Right lobe of liver (tissue), 6 donors: Measurements from ENCODE around the gene FAT3. TPM values are rescaled to one million over a fixed set of nuclear protein-coding genes. Genes with fewer than 3 reads are reported as not detected.

Experiments used
- ATAC-seq, 4 donors: fragments of 200-7000 bp; cut with Tn5 transposase; one replicate each; pipeline ENCODE4 v1.9.1; 2020; ENCODE audit warnings: mild to moderate bottlenecking in 4 of 4, moderate library complexity in 4 of 4
- DNase-seq, 3 donors: peaks; one replicate each; pipeline ENCODE4 v3.0.0-alpha.2; 2020
- H3K27ac ChIP-seq, 3 donors: fragments of 200-600 bp; one replicate each; pipeline ENCODE4 v1.8.0; 2022
- H3K27me3 ChIP-seq, 2 donors: fragments of 200-600 bp; one replicate each; pipeline ENCODE4 v1.8.0; 2022
- H3K36me3 ChIP-seq, 4 donors: fragments of 200-600 bp; sonication (generic) in 1 of 4; one replicate each; pipeline versions ENCODE4 v1.5.1 to v1.8.0; 2017 to 2022; ENCODE audit warnings: control low read depth in 1 of 4
- H3K4me1 ChIP-seq, 4 donors: fragments of 200-600 bp; sonication (generic) in 1 of 4; one replicate each; pipeline versions ENCODE4 v1.5.1 to v1.8.0; 2017 to 2022; ENCODE audit warnings: control low read depth in 1 of 4
- H3K4me3 ChIP-seq, 3 donors: fragments of 200-600 bp; one replicate each; pipeline ENCODE4 v1.8.0; 2022
- H3K9me3 ChIP-seq, 4 donors: fragments of 200-600 bp; sonication (generic) in 1 of 4; one replicate each; pipeline versions ENCODE4 v1.5.1 to v1.8.0; 2017 to 2022; ENCODE audit warnings: control low read depth in 1 of 4
- POLR2A ChIP-seq: fragments of 450-650 bp; IDR thresholded peaks from one replicate; pipeline ENCODE4 v1.6.1; 2017; ENCODE audit warnings: antibody characterized with exemption, mild to moderate bottlenecking
- WGBS: methylation state at CpG from one replicate; pipeline ENCODE4 v1.1.6; 2018; ENCODE audit warnings: low coverage, low lambda C conversion rate; ENCODE audit not compliant: insufficient coverage; ENCODE audit errors: missing lambda C conversion rate; 5-methylcytosine and 5-hydroxymethylcytosine counted together
- intact Hi-C, 2 donors: fragments of 100-400 bp; cut with DNase I; formaldehyde crosslinking; loops; one replicate each; pipeline versions ENCODE4 v1.11.2 to v1.14.1; 2022
- total RNA-seq, 6 experiments: library from RNA; depleted of rRNA in 2 of 6; stranded (reverse); fragments of >200 nt in 2 of 6; fragmentation: NEBNext Ultra II Directional in 3 of 6; extraction: Animal tissue kit (Norgen Biotek cat#: 25700) in 3 of 6; gene quantifications; one replicate each; pipeline versions ENCODE4 v1.1.0 to v1.2.4, GENCODE V29; 2016 to 2023
- TF ChIP-seq, protein P1 (sequence below), 4 donors: fragments of 200-600 bp in 3 of 4; fragments of 450-650 bp in 1 of 4; IDR thresholded peaks; one replicate each; pipeline versions ENCODE4 v1.5.1 to v1.8.0; 2016 to 2022; ENCODE audit warnings: antibody characterized with exemption in 4 of 4, mild to moderate bottlenecking in 2 of 4
- donor health status: DM: no; HTN: yes; CAD: no.
- donor health status: DM: no; HTN: no; CAD: no.
- donor health status: DM: no; HTN: no; CAD: no.
- donor health status: DM: no; HTN: yes; CAD: no.
- donor health status: DM: no; HTN: yes; CAD: no.

The FAT3 gene
- total RNA-seq, 6 experiments from 2014 or later = 0.04 to 0.42 (median 0.12) TPM

- H3K27ac ChIP-seq = no peak overlapping the region
- H3K36me3 ChIP-seq = no peaks in the 10 kb centered on the region
- TF ChIP-seq POLR2A = no peak
- TF ChIP-seq, protein P1, sequence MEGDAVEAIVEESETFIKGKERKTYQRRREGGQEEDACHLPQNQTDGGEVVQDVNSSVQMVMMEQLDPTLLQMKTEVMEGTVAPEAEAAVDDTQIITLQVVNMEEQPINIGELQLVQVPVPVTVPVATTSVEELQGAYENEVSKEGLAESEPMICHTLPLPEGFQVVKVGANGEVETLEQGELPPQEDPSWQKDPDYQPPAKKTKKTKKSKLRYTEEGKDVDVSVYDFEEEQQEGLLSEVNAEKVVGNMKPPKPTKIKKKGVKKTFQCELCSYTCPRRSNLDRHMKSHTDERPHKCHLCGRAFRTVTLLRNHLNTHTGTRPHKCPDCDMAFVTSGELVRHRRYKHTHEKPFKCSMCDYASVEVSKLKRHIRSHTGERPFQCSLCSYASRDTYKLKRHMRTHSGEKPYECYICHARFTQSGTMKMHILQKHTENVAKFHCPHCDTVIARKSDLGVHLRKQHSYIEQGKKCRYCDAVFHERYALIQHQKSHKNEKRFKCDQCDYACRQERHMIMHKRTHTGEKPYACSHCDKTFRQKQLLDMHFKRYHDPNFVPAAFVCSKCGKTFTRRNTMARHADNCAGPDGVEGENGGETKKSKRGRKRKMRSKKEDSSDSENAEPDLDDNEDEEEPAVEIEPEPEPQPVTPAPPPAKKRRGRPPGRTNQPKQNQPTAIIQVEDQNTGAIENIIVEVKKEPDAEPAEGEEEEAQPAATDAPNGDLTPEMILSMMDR (IDR thresholded peaks at IDR 0.05) = no peak
- no peak overlapping the region for H3K4me3 ChIP-seq
- no peaks in the 10 kb centered on the region for H3K4me1 ChIP-seq
- WGBS = 73% methylated on average over 4 of the region's 4 CpGs
- no peak for DNase-seq
- H3K9me3 ChIP-seq = no peaks in the 10 kb centered on the region
- no peaks in the 10 kb centered on the region for H3K27me3 ChIP-seq
- ATAC-seq = no peak
- intact Hi-C loops = no loop called here
Observed at GRCh38 chr11:92257536-92257935, 32.9 kb downstream of the FAT3 start.

DNA sequence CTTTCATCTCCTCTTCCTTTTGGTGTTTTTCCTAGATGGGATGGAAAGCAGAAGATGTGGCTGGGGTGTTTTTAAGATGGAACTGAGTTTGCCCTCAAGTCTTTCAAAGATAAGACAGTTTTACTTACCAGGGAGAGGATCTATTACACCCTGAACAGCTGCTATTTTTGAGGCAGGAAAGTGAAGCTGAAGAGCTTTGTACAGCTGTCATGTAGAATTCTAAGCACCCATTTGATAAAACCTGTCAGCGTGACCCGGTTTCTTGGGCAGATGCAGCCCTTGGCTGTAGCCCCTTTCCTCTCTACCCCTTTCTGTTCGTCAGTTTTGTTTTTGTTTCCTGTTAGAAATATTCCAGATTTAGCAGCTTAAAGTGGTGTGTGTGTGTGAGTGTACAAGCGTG, 35.2 kb downstream of the FAT3 start:
- Histone ChIP-seq H3K27ac (no peak overlapping the region), H3K9me3 (no peaks in the 10 kb centered on the region), H3K4me3 (no peak overlapping the region), H3K36me3 (no peaks in the 10 kb centered on the region), H3K4me1 (no peaks in the 10 kb centered on the region), H3K27me3 (no peaks in the 10 kb centered on the region)
- TF ChIP-seq POLR2A = no peak
- TF ChIP-seq, protein P1 (IDR thresholded peaks at IDR 0.05) = no peak
- 53% methylated on average over 4 of the region's 4 CpGs for WGBS
- intact Hi-C loops = no loop called here
- no peak for DNase-seq
- ATAC-seq = no peak

GRCh38 chr11:92264350-92264749, 39.7 kb downstream of the FAT3 start:
- WGBS = 77% methylated on average over 2 of the region's 2 CpGs
- ATAC-seq (no peak), DNase-seq (no peak)
- H3K36me3 ChIP-seq = no peaks in the 10 kb centered on the region
- no peak overlapping the region for H3K4me3 ChIP-seq
- H3K27me3 ChIP-seq = no peaks in the 10 kb centered on the region
- TF ChIP-seq POLR2A = no peak
- TF ChIP-seq, protein P1 (IDR thresholded peaks at IDR 0.05) = no peak
- intact Hi-C loops = no loop called here
- H3K4me1 ChIP-seq = peaks cover 0 to 10% (median 0%) of the 10 kb centered on the region in 4 donors
- H3K9me3 ChIP-seq = no peaks in the 10 kb centered on the region
- no peak overlapping the region for H3K27ac ChIP-seq

DNA sequence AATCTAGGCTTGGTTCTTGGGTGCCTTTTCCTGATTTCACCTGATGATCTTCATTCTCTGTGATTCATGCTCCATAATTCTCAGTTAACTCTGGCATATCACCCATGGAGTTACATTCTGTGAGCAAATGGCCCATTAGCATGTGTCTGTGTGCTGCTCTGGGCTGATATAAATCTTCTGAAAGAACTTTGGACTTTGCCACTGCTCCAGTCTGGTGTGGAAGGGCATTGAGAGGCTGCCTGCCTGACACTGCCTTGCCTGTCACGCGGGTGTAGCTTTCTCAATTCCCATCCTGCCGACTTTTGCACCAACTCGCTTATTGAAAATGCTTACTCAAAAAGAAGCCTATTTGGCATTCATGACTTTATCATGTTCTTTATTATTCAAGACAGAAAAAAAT, 42.2 kb downstream of the FAT3 start:
- Histone ChIP-seq H3K4me1 (peaks cover 0 to 10% (median 0%) of the 10 kb centered on the region in 4 donors), H3K9me3 (no peaks in the 10 kb centered on the region), H3K27ac (no peak overlapping the region), H3K36me3 (no peaks in the 10 kb centered on the region), H3K4me3 (no peak overlapping the region), H3K27me3 (no peaks in the 10 kb centered on the region)
- TF ChIP-seq, protein P1 (IDR thresholded peaks at IDR 0.05) = no peak
- no peak for TF ChIP-seq POLR2A
- WGBS = 23% methylated on average over 4 of the region's 4 CpGs
- ATAC-seq = peak; percentile 97 to 99 (median 98)
- peak; percentile 40 to 76 (median 72) for DNase-seq
- intact Hi-C loops = no loop called here

DNA sequence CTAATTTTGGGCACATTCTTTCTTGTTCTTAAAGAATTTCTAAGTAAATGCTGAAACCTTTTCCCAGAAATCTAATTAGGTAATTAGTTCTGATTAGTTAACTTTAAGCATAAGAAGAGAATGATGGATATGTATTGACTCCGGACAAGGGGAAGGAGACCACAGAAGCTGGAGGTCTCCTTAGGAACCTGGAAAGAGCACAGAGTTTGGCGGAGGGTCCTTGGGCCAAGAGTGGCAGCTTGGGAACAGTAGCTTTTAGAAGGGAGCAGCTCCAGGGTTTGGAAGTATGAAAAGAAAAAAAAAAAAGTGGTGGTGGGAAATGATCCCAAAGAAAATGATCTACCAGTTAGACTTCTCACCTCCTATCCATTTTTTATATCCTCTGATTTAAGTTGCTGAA, 42.7 kb downstream of the FAT3 start:
- intact Hi-C loops = no loop called here
- TF ChIP-seq, protein P1 (IDR thresholded peaks at IDR 0.05) = no peak
- no peak for TF ChIP-seq POLR2A
- 90% methylated on average over 1 of the region's 2 CpGs for WGBS
- no peak for ATAC-seq
- Histone ChIP-seq H3K9me3 (no peaks in the 10 kb centered on the region), H3K27me3 (no peaks in the 10 kb centered on the region), H3K27ac (no peak overlapping the region), H3K4me3 (no peak overlapping the region), H3K4me1 (peaks cover 0 to 10% (median 0%) of the 10 kb centered on the region in 4 donors), H3K36me3 (no peaks in the 10 kb centered on the region)
- no peak for DNase-seq
